HepG2 (cell line): ENCODE measurements around the gene PIGK. TPM values are rescaled to one million over a fixed set of nuclear protein-coding genes. Genes with fewer than 3 reads are reported as not detected.

ENCODE experiments used
- ATAC-seq: fragments of 200-7000 bp; cut with Tn5 transposase; 3 replicates; pipeline ENCODE4 v1.9.1; 2020; ENCODE audit warnings: mild to moderate bottlenecking, moderate library complexity
- BruUV-seq: library from RNA; stranded (reverse); fragments of 400-500 nt; replicated peaks from 2 replicates; lab custom pipeline; 2021; lab: Mats Ljungman, UMichigan
- CTCF ChIA-PET: fragments of 300-600 bp; formaldehyde crosslinking; extraction: SDS; loops from one replicate; lab custom pipeline; 2021; ENCODE audit warnings: low total read pairs, inconsistent platforms, low intra/inter-chr PET ratio; lab: Yijun Ruan, JAX
- POLR2A ChIA-PET: fragments of 350-600 bp; sonication (Branson Sonifier 250); formaldehyde crosslinking; loops from one replicate; lab custom pipeline; 2020; ENCODE audit warnings: antibody characterized with exemption, inconsistent platforms; lab: Yijun Ruan, JAX
- DNase-seq: peaks from one replicate; pipeline ENCODE4 v3.0.0-alpha.2; 2015; ENCODE audit warnings: low spot score
- FAIRE-seq: peaks from 3 replicates; lab custom pipeline; 2011; peaks lifted over from hg19 to GRCh38; lab: Jason Lieb, UNC
- H2AFZ ChIP-seq: one replicate; pipeline ENCODE4 v1.6.1; 2011; ENCODE audit warnings: low read length, inconsistent platforms
- H3K27ac ChIP-seq: fragments of 300-600 bp; 3 replicates; pipeline ENCODE4 v1.8.0; 2011; ENCODE audit warnings: mixed run types, mild to moderate bottlenecking, mixed read lengths, low read length, inconsistent platforms; ENCODE audit not compliant: insufficient read depth; ENCODE audit errors: extremely low read length
- H3K27me3 ChIP-seq, 2 experiments: fragments of 200-600 bp in 1 of 2; 2 replicates in 1 of 2; 3 replicates in 1 of 2; pipeline versions ENCODE4 v1.6.0 to v1.8.0; 2011; ENCODE audit warnings: low read length in 2 of 2, mild to moderate bottlenecking in 2 of 2, moderate library complexity in 2 of 2, inconsistent platforms in 1 of 2; ENCODE audit not compliant: insufficient read depth in 2 of 2, control insufficient read depth in 1 of 2
- H3K36me3 ChIP-seq, 2 experiments: fragments of 200-600 bp in 1 of 2; replicated peaks in 1 of 2; 2 replicates in 1 of 2; 3 replicates in 1 of 2; pipeline versions ENCODE4 v1.5.1 to v1.8.0; 2011; ENCODE audit warnings: low read length in 2 of 2, inconsistent platforms in 1 of 2; ENCODE audit not compliant: insufficient read depth in 2 of 2, control insufficient read depth in 1 of 2
- H3K4me1 ChIP-seq: 2 replicates; pipeline ENCODE4 v1.5.1; 2012; ENCODE audit warnings: low read length, inconsistent platforms; ENCODE audit not compliant: insufficient read depth
- H3K4me2 ChIP-seq: 2 replicates; pipeline ENCODE4 v1.6.0; 2011; ENCODE audit warnings: low read depth, low read length, inconsistent platforms
- H3K4me3 ChIP-seq, 3 experiments: fragments of 200-600 bp in 1 of 3; sonication (generic), shearing (Covaris generic) in 1 of 3; replicated peaks in 1 of 3; 2 replicates each; pipeline ENCODE4 v1.5.1; 2011 to 2016; ENCODE audit warnings: low read length in 3 of 3, inconsistent platforms in 2 of 3, low read depth in 2 of 3, mild to moderate bottlenecking in 2 of 3, control low read depth in 1 of 3, mixed read lengths in 1 of 3; ENCODE audit not compliant: insufficient read depth in 1 of 3
- H3K79me2 ChIP-seq: one replicate; pipeline ENCODE4 v1.6.1; 2011; ENCODE audit warnings: low read length, inconsistent platforms; ENCODE audit not compliant: insufficient read depth
- H3K9ac ChIP-seq: 2 replicates; pipeline ENCODE4 v1.6.0; 2011; ENCODE audit warnings: mild to moderate bottlenecking, low read depth, low read length, inconsistent platforms; ENCODE audit not compliant: insufficient read depth
- H3K9me3 ChIP-seq: 2 replicates; pipeline ENCODE4 v1.5.1; 2012; ENCODE audit warnings: mild to moderate bottlenecking, low read length
- H4K20me1 ChIP-seq: 2 replicates; pipeline ENCODE4 v1.6.0; 2011; ENCODE audit warnings: inconsistent platforms, mild to moderate bottlenecking, low read length, moderate library complexity; ENCODE audit not compliant: insufficient read depth
- MED8 ChIP-seq: sonication (generic); formaldehyde crosslinking; IDR thresholded peaks from 2 replicates; pipeline ENCODE4 v1.8.1; 2023; ENCODE audit warnings: mild to moderate bottlenecking, missing genetic modification reagents; ENCODE audit not compliant: insufficient replicate concordance
- MNT ChIP-seq: fragments of 450-650 bp; IDR thresholded peaks from 2 replicates; pipeline ENCODE4 v1.6.1; 2016
- SIX4 ChIP-seq: sonication (generic); formaldehyde crosslinking; IDR thresholded peaks from 2 replicates; pipeline ENCODE4 v1.4.0; 2020; ENCODE audit warnings: missing genetic modification reagents
- ZFP82 ChIP-seq: sonication (generic); formaldehyde crosslinking; IDR thresholded peaks from 2 replicates; pipeline ENCODE4 v1.5.1; 2020; ENCODE audit warnings: mild to moderate bottlenecking, missing genetic modification reagents, borderline replicate concordance
- ZNF446 ChIP-seq: sonication (generic); formaldehyde crosslinking; IDR thresholded peaks from 2 replicates; pipeline ENCODE4 v1.5.0; 2020; ENCODE audit warnings: mild to moderate bottlenecking, missing genetic modification reagents
- ZNF670 ChIP-seq: sonication (generic); formaldehyde crosslinking; IDR thresholded peaks from 2 replicates; pipeline ENCODE4 v1.8.0; 2022; ENCODE audit warnings: mild to moderate bottlenecking, missing genetic modification reagents, borderline replicate concordance
- WGBS: methylation state at CpG from one replicate; pipeline ENCODE4 v1.1.6; 2017; ENCODE audit warnings: low lambda C conversion rate; 5-methylcytosine and 5-hydroxymethylcytosine counted together
- in situ Hi-C: cut with HindIII; loops from 2 replicates; pipeline ENCODE4 v1.10.0; 2017; ENCODE audit warnings: low pct_unique_long_range_greater_than_20kb; ENCODE audit not compliant: extremely low pct_ligation_motif_present
- intact Hi-C: fragments of 100-400 bp; cut with micrococcal nuclease; formaldehyde crosslinking; loops from one replicate; pipeline ENCODE4 v1.10.0; 2022; ENCODE audit not compliant: unreplicated experiment
- polyA plus RNA-seq, 8 experiments: library from polyadenylated mRNA; depleted of rRNA in 3 of 8; stranded (reverse) in 7 of 8; unstranded in 1 of 8; fragments of >200 nt; fragmentation: Illumina TruSeq in 4 of 8; extraction: Trizol in 4 of 8; gene quantifications; 2 replicates each; pipeline versions ENCODE4 v1.2.1 to v1.2.3, GENCODE V29; 2011 to 2016; ENCODE audit warnings: low read depth in 4 of 8, missing spikeins in 1 of 8, mixed read lengths in 1 of 8; ENCODE audit not compliant: insufficient read depth in 1 of 8
- total RNA-seq, 5 experiments: library from RNA; depleted of rRNA; stranded (reverse); fragments of >200 nt; fragmentation: Illumina TruSeq; extraction: Trizol; gene quantifications; 2 replicates each; pipeline ENCODE4 v1.2.3, GENCODE V29; 2016; ENCODE audit warnings: low read depth in 1 of 5

The PIGK gene
- total and polyA plus RNA-seq, 2 of the 13 experiments (the other 11 are each of a cell fraction or from before 2014, with no cell fraction given): 14.7 to 38.5 TPM

GRCh38 chr1:77156214-77156613, 63.0 kb downstream of the PIGK start:
- no peak overlapping the region for H3K4me3 ChIP-seq
- in situ Hi-C loops: no loop called here
- intact Hi-C loops: no loop called here
- H3K36me3 ChIP-seq: 0 out of 5 replicates have a peak, but pooled peaks cover 0 to 2% of the 10 kb centered on the region in 2 experiments
- POLR2A ChIA-PET: no interaction called here
- H3K4me1 ChIP-seq: no peaks in the 10 kb centered on the region
- H2AFZ ChIP-seq: no peak overlapping the region
- no peak overlapping the region for H3K9ac ChIP-seq
- no peak for DNase-seq
- no peak for TF ChIP-seq SIX4 (CRISPR knock-in tag)
- no peak overlapping the region for H3K27ac ChIP-seq
- CTCF ChIA-PET: no interaction called here
- H4K20me1 ChIP-seq: no peaks in the 10 kb centered on the region
- H3K79me2 ChIP-seq: no peaks in the 10 kb centered on the region
- ATAC-seq: no peak
- no peaks in the 10 kb centered on the region for H3K9me3 ChIP-seq
- no TSS peak for BruUV-seq
- no peak overlapping the region for H3K4me2 ChIP-seq
- no peaks in the 10 kb centered on the region for H3K27me3 ChIP-seq
- no peak for FAIRE-seq

GRCh38 chr1:77146270-77146669, 73.0 kb downstream of the PIGK start:
- ATAC-seq: no peak
- 93% methylated on average over 5 of the region's 5 CpGs for WGBS
- no peaks in the 10 kb centered on the region for H3K9me3 ChIP-seq
- H3K4me1 ChIP-seq: no peaks in the 10 kb centered on the region
- no peak overlapping the region for H2AFZ ChIP-seq
- H3K27me3 ChIP-seq: no peaks in the 10 kb centered on the region
- no peaks in the 10 kb centered on the region for H3K36me3 ChIP-seq
- H3K4me3 ChIP-seq: no peak overlapping the region
- no peaks in the 10 kb centered on the region for H3K79me2 ChIP-seq
- intact Hi-C loops: no loop called here
- no peak for DNase-seq
- no peak for TF ChIP-seq MED8
- TF ChIP-seq ZFP82 (CRISPR knock-in tag): no peak
- no peak for TF ChIP-seq ZNF670
- no peak for TF ChIP-seq ZNF446 (CRISPR knock-in tag)
- no peak for TF ChIP-seq MNT
- no peaks in the 10 kb centered on the region for H4K20me1 ChIP-seq
- H3K27ac ChIP-seq: no peak overlapping the region
- in situ Hi-C loops: loop anchor here (25.0 kb wide), 1 partner anchor 809 kb away; no protein-coding TSS in a partner anchor
- no TSS peak for BruUV-seq
- FAIRE-seq: no peak
- H3K9ac ChIP-seq: no peak overlapping the region
- no peak overlapping the region for H3K4me2 ChIP-seq
- POLR2A ChIA-PET: no interaction called here
- CTCF ChIA-PET: no interaction called here
